ENCODE results near the gene SYNGR4.

SYNGR4 gene

DNA sequence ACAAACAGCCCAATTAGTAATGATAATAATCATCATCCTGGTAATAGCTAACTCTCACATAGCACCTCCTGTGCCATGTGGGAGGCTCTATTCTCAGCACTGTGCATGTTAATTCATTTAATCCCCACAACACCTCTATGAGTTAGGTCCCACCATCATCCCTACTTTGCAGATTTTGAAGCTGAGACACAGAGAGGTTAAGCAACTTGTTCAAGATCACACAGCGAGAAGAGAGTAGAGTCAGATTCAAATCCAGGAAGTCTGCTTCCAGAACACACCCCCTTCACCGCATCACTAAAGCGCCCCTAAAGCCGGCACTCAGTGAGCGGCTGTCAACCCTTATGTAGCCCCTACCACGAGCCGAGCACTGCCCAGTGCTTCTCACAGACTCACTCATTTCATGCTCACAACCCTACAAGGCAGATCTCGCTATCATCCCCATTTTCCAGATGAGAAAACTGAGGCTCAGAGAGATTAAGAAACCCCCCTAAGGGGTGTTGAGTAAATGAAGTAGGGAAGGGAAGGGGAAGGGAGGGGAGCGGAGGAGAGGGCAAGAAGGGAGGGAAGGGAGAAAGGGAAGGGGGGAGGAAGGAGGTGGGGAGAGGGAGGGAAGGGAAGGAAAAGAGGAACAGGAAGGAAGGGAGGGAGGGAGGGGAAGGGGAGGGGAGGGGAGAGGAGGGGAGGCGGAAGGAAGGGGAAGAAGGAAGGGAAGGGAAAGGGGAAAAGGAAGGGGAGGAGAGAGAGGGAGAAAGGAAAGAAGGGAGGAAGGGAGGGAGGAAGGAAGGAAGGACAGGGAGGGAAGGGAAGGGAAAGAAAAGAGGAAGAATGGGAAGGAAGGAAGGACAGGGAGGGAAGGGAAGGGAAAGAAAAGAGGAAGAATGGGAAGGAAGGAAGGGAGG, 22.4 kb upstream of the SYNGR4 start:
- DNase-seq (ENCODE audit: low read depth in 2 of 2): no peak
- no peak for TF ChIP-seq CTCF (IDR thresholded peaks at IDR 0.05; ENCODE audit: low read depth, low read length)
- no peak overlapping the region for H3K4me3 ChIP-seq (replicated peaks in 1 of 2; ENCODE audit: low read depth in 2 of 2, low read length in 2 of 2)

DNA sequence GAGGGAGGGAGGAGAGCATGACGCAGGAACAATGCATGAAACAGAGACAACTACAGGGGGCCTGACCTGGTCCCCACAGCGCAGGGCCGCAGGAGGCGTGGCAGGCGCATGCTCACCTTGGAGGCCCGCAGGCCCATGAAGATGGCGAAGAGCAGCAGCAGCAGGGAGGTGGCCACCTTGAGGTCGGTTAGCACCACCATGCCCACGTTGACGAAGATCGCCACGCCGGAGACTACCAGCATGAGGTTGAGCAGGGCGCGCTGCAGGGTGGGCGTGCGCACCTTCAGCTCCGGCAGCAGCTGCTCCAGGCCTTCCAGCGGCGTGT, 21.8 kb upstream of the SYNGR4 start:
- no peak for TF ChIP-seq CTCF (IDR thresholded peaks at IDR 0.05; ENCODE audit: low read depth, low read length)
- DNase-seq (ENCODE audit: low read depth in 2 of 2): no peak
- no peak overlapping the region for H3K4me3 ChIP-seq (replicated peaks in 1 of 2; ENCODE audit: low read depth in 2 of 2, low read length in 2 of 2)

DNA sequence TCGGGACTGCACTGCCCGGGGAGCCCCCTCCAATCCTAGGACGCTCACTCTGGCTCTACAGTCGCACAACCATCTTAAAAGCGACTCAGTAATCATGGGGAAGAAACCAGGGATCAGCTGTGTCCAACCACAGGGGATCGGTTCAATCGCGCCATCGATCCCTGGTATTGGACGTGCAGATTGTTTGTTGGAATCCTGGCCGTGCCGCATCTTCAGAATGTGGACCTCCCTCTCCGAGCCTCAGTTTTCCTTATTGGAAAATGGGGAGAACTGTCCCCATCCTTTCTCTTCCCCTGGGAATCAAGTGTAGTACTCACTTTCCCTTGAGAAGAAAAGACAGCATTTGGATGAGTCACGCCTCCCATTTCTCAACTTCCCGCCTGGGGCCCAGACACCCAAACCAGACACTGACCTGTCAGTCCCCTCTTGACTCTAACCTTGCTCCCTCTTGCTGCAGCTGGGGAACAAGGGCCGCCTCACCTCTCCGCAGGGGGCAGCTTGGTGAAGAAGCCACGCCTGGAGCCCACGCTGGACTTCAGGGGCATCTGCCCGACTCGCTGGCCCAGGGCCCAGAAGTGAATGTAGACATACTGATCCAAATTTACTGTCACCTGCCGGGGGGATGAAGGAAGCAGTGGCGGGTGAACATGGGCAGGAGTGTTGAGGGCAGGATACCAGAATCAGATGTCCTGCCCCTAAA, 21.2 kb upstream of the SYNGR4 start:
- TF ChIP-seq CTCF (IDR thresholded peaks at IDR 0.05; ENCODE audit: low read depth, low read length): no peak
- peak in 1 of 2 donors; percentile 73 for DNase-seq (ENCODE audit: low read depth in 2 of 2)
- H3K4me3 ChIP-seq (replicated peaks in 1 of 2; ENCODE audit: low read depth in 2 of 2, low read length in 2 of 2): no peak overlapping the region

GRCh38 chr19:48344892-48345291, 19.3 kb upstream of the SYNGR4 start:
- H3K4me3 ChIP-seq (replicated peaks in 1 of 2; ENCODE audit: low read depth in 2 of 2, low read length in 2 of 2): no peak overlapping the region
- no peak for TF ChIP-seq CTCF (IDR thresholded peaks at IDR 0.05; ENCODE audit: low read depth, low read length)
- no peak for DNase-seq (ENCODE audit: low read depth in 2 of 2)

DNA sequence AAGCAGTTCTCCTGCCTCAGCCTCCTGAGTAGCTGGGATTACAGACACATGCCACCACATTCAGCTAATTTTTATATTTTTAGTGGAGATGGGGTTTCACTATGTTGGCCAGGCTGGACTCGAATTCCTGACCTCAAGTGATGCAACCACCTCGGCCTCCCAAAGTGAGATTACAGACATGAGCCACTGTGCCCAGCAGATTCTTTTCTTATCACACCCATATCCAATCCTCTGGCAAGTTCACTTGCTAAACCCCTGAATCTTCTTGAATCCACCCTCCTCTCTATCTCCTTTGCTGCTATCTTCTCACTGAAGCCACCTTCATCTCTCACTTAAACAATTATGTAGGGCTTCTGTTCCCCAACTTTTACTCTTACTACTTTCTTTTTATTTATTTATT, 18.0 kb upstream of the SYNGR4 start:
- peak in 1 of 2 donors; percentile 34 for DNase-seq (ENCODE audit: low read depth in 2 of 2)

DNA sequence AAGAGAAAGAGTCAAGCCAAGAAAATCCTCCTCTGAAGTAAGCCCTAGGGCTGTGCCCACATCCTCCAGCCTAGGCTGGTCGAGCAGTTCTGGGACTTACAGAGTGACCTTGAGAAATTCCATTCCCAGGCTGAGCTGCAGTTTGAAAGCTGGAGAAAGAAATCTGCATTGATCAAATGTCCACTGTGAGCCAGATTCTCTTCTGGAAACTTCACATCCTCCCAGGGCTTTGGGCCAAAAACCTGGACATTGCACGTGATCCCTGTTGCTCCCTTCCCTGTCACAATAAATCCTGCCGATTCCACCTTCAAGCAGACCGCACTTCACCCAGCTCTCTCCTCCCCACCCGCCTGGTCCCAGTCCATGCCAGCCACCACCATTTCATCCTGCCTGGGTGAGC, 16.1 kb upstream of the SYNGR4 start:
- H3K4me3 ChIP-seq (replicated peaks in 1 of 2; ENCODE audit: low read depth in 2 of 2, low read length in 2 of 2): no peak overlapping the region
- DNase-seq (ENCODE audit: low read depth in 2 of 2): peak in 1 of 2 donors; percentile 36
- TF ChIP-seq CTCF (IDR thresholded peaks at IDR 0.05; ENCODE audit: low read depth, low read length): no peak

More for the DNA sequence above, 18.0 kb upstream of the SYNGR4 start:
- TF ChIP-seq CTCF (IDR thresholded peaks at IDR 0.05; ENCODE audit: low read depth, low read length): no peak
- no peak overlapping the region for H3K4me3 ChIP-seq (replicated peaks in 1 of 2; ENCODE audit: low read depth in 2 of 2, low read length in 2 of 2)
